ENCODE measurements around the gene GALNT17.

GRCh38 chr7:71555758-71556157 is 423.8 kb downstream of the GALNT17 start:
- TF ChIP-seq CTCF (IDR thresholded peaks at IDR 0.05), result no peak
- no peak for TF ChIP-seq POLR2AphosphoS5 (IDR thresholded peaks at IDR 0.05; ENCODE audit: low read depth, low read length)
